ENCODE data around the gene BSPH1.
"Not testable (repeated sequence)": the region's sequence is repeated elsewhere in the genome, so short reads cannot be mapped to it uniquely, and the experiment has no call there.

The BSPH1 gene

DNA sequence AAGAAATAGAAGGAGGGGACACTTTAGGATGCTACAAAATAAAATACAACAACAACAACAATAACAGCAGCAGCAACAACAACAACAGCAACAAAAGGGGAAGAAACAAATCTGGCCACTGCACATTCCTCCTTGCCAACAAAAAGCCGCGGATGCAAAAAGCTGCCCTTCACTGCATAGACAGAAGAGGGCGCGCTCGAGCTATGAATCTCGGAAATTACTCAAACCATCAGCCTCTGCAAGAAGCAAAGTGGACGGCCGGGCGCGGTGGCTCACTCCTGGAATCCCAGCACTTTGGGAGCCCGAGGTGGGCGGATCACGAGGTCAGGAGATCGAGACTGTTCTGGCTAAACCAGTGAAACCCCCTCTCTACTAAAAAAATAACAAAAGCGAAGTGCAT lies 71.9 kb downstream of the BSPH1 start:
- not testable (repeated sequence) for DNase-seq (ENCODE audit: low read depth)

Measured in non-pigmented ciliary epithelial cell (primary cell).